ENCODE data around the gene SCARB1. TPM values are rescaled to one million over a fixed set of nuclear protein-coding genes. Genes with fewer than 3 reads are reported as not detected.

The SCARB1 gene
- total RNA-seq, 1 experiment from 2014 or later: 31.3 TPM

- H2AFZ ChIP-seq (ENCODE audit: low read length): no peak overlapping the region
- no peak overlapping the region for H3K27ac Mint-ChIP-seq
These were observed 96.4 kb downstream of the SCARB1 start for GRCh38 chr12:124767066-124767821.

More at GRCh38 chr12:124767066-124767821, 96.4 kb downstream of the SCARB1 start:
- Histone ChIP-seq H3K18ac (ENCODE audit: insufficient read length, low read depth, low read length) (no peak overlapping the region), H2BK12ac (ENCODE audit: insufficient read length, low read depth, low read length) (no peak overlapping the region), H3K56ac (ENCODE audit: insufficient read length, low read depth, low read length) (no peak overlapping the region), H4K20me1 (ENCODE audit: control insufficient read depth, insufficient read depth, insufficient read length) (no peaks in the 10 kb centered on the region), H4K5ac (ENCODE audit: insufficient read length, low read depth, low read length) (no peak overlapping the region), H3T11ph (ENCODE audit: low read length) (no peak overlapping the region), H2BK15ac (ENCODE audit: low read depth, low read length) (no peak overlapping the region), H3K79me1 (ENCODE audit: insufficient read depth, low read depth, low read length, poor library complexity, severe bottlenecking) (no peaks in the 10 kb centered on the region), H4K91ac (ENCODE audit: insufficient read length, low read depth, low read length) (no peak overlapping the region), H3K23me2 (ENCODE audit: insufficient read length, low read depth, low read length, poor library complexity, severe bottlenecking) (no peaks in the 10 kb centered on the region), H3K9me3 (ENCODE audit: control insufficient read depth, low read depth, low read length) (peaks cover 14% of the 10 kb centered on the region), H3K4me2 (ENCODE audit: insufficient read depth, insufficient read length, low read length) (no peak overlapping the region), H2AK5ac (ENCODE audit: insufficient read length, low read length) (no peak overlapping the region), H3K27ac (ENCODE audit: insufficient read length, low read depth, low read length) (no peak overlapping the region), H3K4ac (ENCODE audit: low read depth, low read length) (no peak overlapping the region), H2BK120ac (ENCODE audit: low read depth, low read length, poor library complexity, severe bottlenecking) (no peak overlapping the region), H3K4me1 (ENCODE audit: insufficient read depth, low read length) (no peaks in the 10 kb centered on the region), H3K9ac (ENCODE audit: extremely low read depth, insufficient read length, low read length) (no peak overlapping the region), H3K23ac (ENCODE audit: insufficient read length, low read depth, low read length) (no peak overlapping the region), H2BK20ac (ENCODE audit: low read depth, low read length, poor library complexity, severe bottlenecking) (no peak overlapping the region), H3K27me3 (ENCODE audit: insufficient read depth, low read length) (no peaks in the 10 kb centered on the region), H3K14ac (ENCODE audit: insufficient read depth, low read length) (no peak overlapping the region), H4K8ac (replicated peaks; ENCODE audit: insufficient read length, low read depth, low read length) (no peak overlapping the region), H2BK5ac (ENCODE audit: insufficient read length, low read length) (no peak overlapping the region), H3K79me2 (ENCODE audit: insufficient read depth, low read length) (no peaks in the 10 kb centered on the region)
- DNase-seq: peak; percentile 88
- TF ChIP-seq CTCF (conservative IDR thresholded peaks at IDR 0.05): peak; percentile 99
- Mint-ChIP-seq H3K9me3 (peaks cover 20 to 24% of the 10 kb centered on the region in 2 experiments), H3K27me3 (ENCODE audit: low read depth) (peaks cover 19% of the 10 kb centered on the region), H3K4me3 (no peak overlapping the region), H3K4me1 (peaks cover 4 to 19% of the 10 kb centered on the region in 2 experiments), H3K36me3 (ENCODE audit: insufficient read depth in 1 of 3, low read depth in 3 of 3) (peaks cover 10 to 17% (median 12%) of the 10 kb centered on the region in 3 experiments; a peak in 6 of 7 replicates)
- WGBS (ENCODE audit: extremely low coverage, insufficient read length, low lambda C conversion rate): no CpG with 5 or more reads among the region's 21 CpGs
